ENCODE results near the gene GSK3B.
"Not testable (repeated sequence)": the region's sequence is repeated elsewhere in the genome, so short reads cannot be mapped to it uniquely, and the experiment has no call there.

Gene GSK3B

GRCh38 chr3:120005741-120006140, 88.5 kb downstream of the GSK3B start:
- not testable (repeated sequence) for DNase-seq (ENCODE audit: low read depth in 2 of 2)

GRCh38 chr3:120004008-120004498, 90.2 kb downstream of the GSK3B start:
- DNase-seq (ENCODE audit: low read depth in 2 of 2): peak in 1 of 2 donors; percentile 6

- no peak for DNase-seq (ENCODE audit: low read depth in 2 of 2)
These were observed 96.1 kb downstream of the GSK3B start for GRCh38 chr3:119998166-119998565.

GRCh38 chr3:119990888-119991287, 103.4 kb downstream of the GSK3B start:
- DNase-seq (ENCODE audit: low read depth in 2 of 2): no peak

- DNase-seq (ENCODE audit: low read depth in 2 of 2): no peak
These were observed 104.1 kb downstream of the GSK3B start for GRCh38 chr3:119989981-119990655.

GRCh38 chr3:119986812-119987211, 107.4 kb downstream of the GSK3B start:
- not testable (repeated sequence) for DNase-seq (ENCODE audit: low read depth in 2 of 2)

- no peak for DNase-seq (ENCODE audit: low read depth in 2 of 2)
These were observed 112.9 kb downstream of the GSK3B start for GRCh38 chr3:119981386-119981785.

GRCh38 chr3:119978554-119979208, 115.6 kb downstream of the GSK3B start:
- DNase-seq (ENCODE audit: low read depth in 2 of 2): no peak

GRCh38 chr3:119977353-119977752, 116.9 kb downstream of the GSK3B start:
- no peak for DNase-seq (ENCODE audit: low read depth in 2 of 2)

- DNase-seq (ENCODE audit: low read depth in 2 of 2): no peak
These were observed 118.0 kb downstream of the GSK3B start for GRCh38 chr3:119976214-119976613.

GRCh38 chr3:119974656-119975055, 119.6 kb downstream of the GSK3B start:
- no peak for DNase-seq (ENCODE audit: low read depth in 2 of 2)

- no peak for DNase-seq (ENCODE audit: low read depth in 2 of 2)
These were observed 121.1 kb downstream of the GSK3B start for GRCh38 chr3:119973018-119973646.

- no peak for DNase-seq (ENCODE audit: low read depth in 2 of 2)
These were observed 124.5 kb downstream of the GSK3B start for GRCh38 chr3:119969759-119970158.

- no peak for DNase-seq (ENCODE audit: low read depth in 2 of 2)
These were observed 126.8 kb downstream of the GSK3B start for GRCh38 chr3:119967353-119968006.

GRCh38 chr3:119965692-119966091, 128.6 kb downstream of the GSK3B start:
- no peak for DNase-seq (ENCODE audit: low read depth in 2 of 2)

GRCh38 chr3:119964294-119964693, 130.0 kb downstream of the GSK3B start:
- no peak for DNase-seq (ENCODE audit: low read depth in 2 of 2)

- DNase-seq (ENCODE audit: low read depth in 2 of 2): no peak
These were observed 138.3 kb downstream of the GSK3B start for GRCh38 chr3:119955972-119956371.

- DNase-seq (ENCODE audit: low read depth in 2 of 2): no peak
These were observed 143.5 kb downstream of the GSK3B start for GRCh38 chr3:119950666-119951325.

- DNase-seq (ENCODE audit: low read depth in 2 of 2): no peak
These were observed 149.0 kb downstream of the GSK3B start for GRCh38 chr3:119945291-119945690.

GRCh38 chr3:119944091-119944490, 150.2 kb downstream of the GSK3B start:
- no peak for DNase-seq (ENCODE audit: low read depth in 2 of 2)

GRCh38 chr3:119939077-119939476, 155.2 kb downstream of the GSK3B start:
- DNase-seq (ENCODE audit: low read depth in 2 of 2): no peak

- DNase-seq (ENCODE audit: low read depth in 2 of 2): peak in 1 of 2 donors; percentile 8
These were observed 157.0 kb downstream of the GSK3B start for GRCh38 chr3:119937229-119937628.
